ENCODE measurements around the gene RAB10. TPM values are rescaled to one million over a fixed set of nuclear protein-coding genes. Genes with fewer than 3 reads are reported as not detected.

Gene RAB10
- total RNA-seq (2014; rRNA removed) (138 and 149 TPM in 2 replicates), Bru-seq, nascent RNA (percentile 93 among the genes with signal in this experiment), BruChase-seq, experiment 1, labeled RNA remaining after a 6-hour chase (percentile 93 among the genes with signal in this experiment), BruChase-seq, experiment 2, labeled RNA remaining after a 2-hour chase (percentile 90 among the genes with signal in this experiment)
- long read RNA-seq, transcript RAB10-201 (6 exons, 3,535 nt), result major isoform, 423 of 470 reads
- long read RNA-seq, partial matches to known transcripts, result 7 of 470 reads
- long read RNA-seq, other reads (novel, unspliced or antisense), result 37 of 470 reads

DNA sequence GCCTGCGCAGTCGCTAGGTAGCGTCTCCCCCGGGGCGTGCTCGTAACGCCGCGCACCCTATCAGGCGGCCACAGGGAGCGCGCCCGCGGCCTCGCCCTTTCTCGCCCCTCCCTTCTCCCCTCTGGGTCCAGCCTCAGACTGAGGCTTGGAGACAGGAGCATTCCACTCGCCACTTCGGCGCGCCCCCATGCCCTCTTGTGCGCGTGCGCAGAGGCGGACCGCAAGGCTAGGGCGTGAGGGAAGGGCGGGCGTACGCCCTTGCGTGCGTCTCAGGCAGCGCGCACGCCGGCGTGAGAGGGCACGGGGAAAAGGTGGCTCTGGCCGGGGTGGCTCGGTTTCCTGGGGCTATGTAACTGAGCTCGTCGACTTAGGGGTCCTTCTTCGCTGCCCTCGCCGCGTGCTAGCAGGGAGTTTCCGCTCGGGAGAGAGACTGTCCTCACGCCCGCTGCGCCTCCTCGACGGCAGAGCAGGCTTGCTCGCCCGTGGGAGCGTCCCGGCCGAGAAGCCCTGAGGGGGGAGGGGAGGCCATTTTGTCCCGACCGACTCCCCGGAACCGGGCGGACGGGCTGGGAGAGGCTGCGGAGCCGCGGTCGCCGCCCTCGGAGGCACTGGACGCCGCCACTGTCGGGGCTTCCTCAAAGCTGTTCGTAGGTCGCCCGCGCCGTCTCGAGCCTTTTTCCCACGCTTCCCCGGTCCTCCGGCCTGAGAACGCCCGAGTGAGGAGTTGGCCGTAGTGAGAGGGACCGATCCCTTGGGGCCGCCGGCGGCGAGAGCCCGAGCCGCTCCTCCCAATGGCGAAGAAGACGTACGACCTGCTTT lies at the start of gene RAB10:
Gene RAB10, plus strand, starts transcription at position 267 of the 819 bp plus-strand sequence. Its CDS starts 525 bp downstream, at position 792.
- Histone ChIP-seq H4K20me1 (ENCODE audit: low read length) (peaks cover 42% of the 10 kb centered on the region), H3K9me2 (replicated peaks; ENCODE audit: low read length) (no peaks in the 10 kb centered on the region), H3K27ac (ENCODE audit: low read length) (peak within 1 kb of the TSS; percentile 95), H3K4me1 (ENCODE audit: insufficient read depth, low read length) (peaks cover 10% of the 10 kb centered on the region), H3K9ac (ENCODE audit: low read length) (peak within 1 kb of the TSS; percentile 93), H3F3A (ENCODE audit: low read length, unreplicated experiment) (no peaks in the 10 kb centered on the region), H3K4me2 (ENCODE audit: low read length) (peak within 1 kb of the TSS; percentile 93), H3K79me2 (ENCODE audit: low read length) (peaks cover 59% of the 10 kb centered on the region), H3K4me3 (ENCODE audit: low read length) (peak within 1 kb of the TSS; percentile 85), H3K36me3 (ENCODE audit: low read depth, low read length) (no peaks in the 10 kb centered on the region), H3K9me3 (ENCODE audit: low read length) (no peaks in the 10 kb centered on the region), H3K27me3 (ENCODE audit: low read length) (no peaks in the 10 kb centered on the region), H2AFZ (ENCODE audit: low read length) (peak within 1 kb of the TSS; percentile 90)
- POLR2A ChIA-PET (ENCODE audit: unreplicated experiment), result interaction anchor here (0.5 to 1.2 kb wide), 4 partner anchors 25 to 192 kb away, joined by 3 to 5 read pairs (median 4); no protein-coding TSS in a partner anchor
- ATAC-seq (peak; percentile 85), DNase-seq (peak; percentile 99)
- intact Hi-C loops (cut with micrococcal nuclease), result loop anchor here (1.0 to 2.0 kb wide), 4 partner anchors 22 to 53 kb away; no protein-coding TSS in a partner anchor
- no peak for TF ChIP-seq EZH2 (IDR thresholded peaks at IDR 0.05; ENCODE audit: low read length, unreplicated experiment)
- TF ChIP-seq, protein P1, sequence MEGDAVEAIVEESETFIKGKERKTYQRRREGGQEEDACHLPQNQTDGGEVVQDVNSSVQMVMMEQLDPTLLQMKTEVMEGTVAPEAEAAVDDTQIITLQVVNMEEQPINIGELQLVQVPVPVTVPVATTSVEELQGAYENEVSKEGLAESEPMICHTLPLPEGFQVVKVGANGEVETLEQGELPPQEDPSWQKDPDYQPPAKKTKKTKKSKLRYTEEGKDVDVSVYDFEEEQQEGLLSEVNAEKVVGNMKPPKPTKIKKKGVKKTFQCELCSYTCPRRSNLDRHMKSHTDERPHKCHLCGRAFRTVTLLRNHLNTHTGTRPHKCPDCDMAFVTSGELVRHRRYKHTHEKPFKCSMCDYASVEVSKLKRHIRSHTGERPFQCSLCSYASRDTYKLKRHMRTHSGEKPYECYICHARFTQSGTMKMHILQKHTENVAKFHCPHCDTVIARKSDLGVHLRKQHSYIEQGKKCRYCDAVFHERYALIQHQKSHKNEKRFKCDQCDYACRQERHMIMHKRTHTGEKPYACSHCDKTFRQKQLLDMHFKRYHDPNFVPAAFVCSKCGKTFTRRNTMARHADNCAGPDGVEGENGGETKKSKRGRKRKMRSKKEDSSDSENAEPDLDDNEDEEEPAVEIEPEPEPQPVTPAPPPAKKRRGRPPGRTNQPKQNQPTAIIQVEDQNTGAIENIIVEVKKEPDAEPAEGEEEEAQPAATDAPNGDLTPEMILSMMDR (conservative IDR thresholded peaks at IDR 0.05; ENCODE audit: low read depth, low read length), result no peak
- TF ChIP-seq EZH2phosphoT487 (IDR thresholded peaks at IDR 0.05; ENCODE audit: borderline replicate concordance, low read length), result peak; percentile 74
- no TSS peak for BruUV-seq (replicated peaks)
- CTCF ChIA-PET, result interaction anchor here (0.6 to 0.7 kb wide), 3 partner anchors 42 to 180 kb away, joined by 3 to 8 read pairs (median 5); no protein-coding TSS in a partner anchor

DNA sequence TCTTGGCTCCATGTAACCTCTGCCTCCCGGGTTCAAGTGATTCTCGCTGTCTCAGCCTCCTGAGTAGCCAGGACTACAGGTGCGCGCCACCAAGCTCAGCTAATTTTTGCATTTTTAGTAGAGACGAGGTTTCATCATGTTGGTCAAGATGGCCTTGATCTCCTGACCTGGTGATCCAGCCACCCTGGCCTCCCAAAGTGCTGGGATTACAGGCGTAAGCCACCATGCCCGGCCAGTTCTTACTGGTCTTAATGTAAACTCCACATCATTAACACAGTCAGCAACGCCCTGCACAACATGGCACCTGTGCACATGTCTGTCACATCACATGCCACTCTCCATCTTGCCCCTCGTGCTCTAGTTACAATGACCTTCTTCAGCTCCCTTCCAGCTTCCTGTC lies 45.8 kb upstream of the RAB10 start:
- Histone ChIP-seq H3K27ac (ENCODE audit: low read length) (no peak overlapping the region), H3K4me1 (ENCODE audit: insufficient read depth, low read length) (peaks cover 6% of the 10 kb centered on the region), H3K9me2 (replicated peaks; ENCODE audit: low read length) (no peaks in the 10 kb centered on the region), H3K79me2 (ENCODE audit: low read length) (no peaks in the 10 kb centered on the region), H3K36me3 (ENCODE audit: low read depth, low read length) (no peaks in the 10 kb centered on the region), H3K9me3 (ENCODE audit: low read length) (no peaks in the 10 kb centered on the region), H4K20me1 (ENCODE audit: low read length) (no peaks in the 10 kb centered on the region), H3K9ac (ENCODE audit: low read length) (no peak overlapping the region), H3F3A (ENCODE audit: low read length, unreplicated experiment) (no peaks in the 10 kb centered on the region), H2AFZ (ENCODE audit: low read length) (no peak overlapping the region), H3K4me2 (ENCODE audit: low read length) (no peak overlapping the region), H3K4me3 (ENCODE audit: low read length) (no peak overlapping the region), H3K27me3 (ENCODE audit: low read length) (no peaks in the 10 kb centered on the region)
- TF ChIP-seq EZH2phosphoT487 (IDR thresholded peaks at IDR 0.05; ENCODE audit: borderline replicate concordance, low read length) (no peak), EZH2 (IDR thresholded peaks at IDR 0.05; ENCODE audit: low read length, unreplicated experiment) (no peak)
- TF ChIP-seq, protein P1 (conservative IDR thresholded peaks at IDR 0.05; ENCODE audit: low read depth, low read length), result no peak
- BruUV-seq (replicated peaks), result no TSS peak
- ChIA-PET CTCF (no interaction called here), POLR2A (ENCODE audit: unreplicated experiment) (no interaction called here)
- no peak for ATAC-seq
- no peak for DNase-seq
- intact Hi-C loops (cut with micrococcal nuclease), result no loop called here
